Retinal pigment epithelial cell (primary cell): ENCODE measurements around the gene DIRAS1.

ENCODE experiments used
- DNase-seq: peaks from one replicate; pipeline ENCODE4 v3.0.0-alpha.2; 2010; ENCODE audit warnings: low read depth
- H3K4me3 ChIP-seq: 2 replicates; pipeline ENCODE4 v1.5.1; 2011; ENCODE audit warnings: mild to moderate bottlenecking, low read length, control low read depth, moderate library complexity
- CTCF ChIP-seq: conservative IDR thresholded peaks from 2 replicates; pipeline ENCODE4 v1.5.1; 2011; ENCODE audit warnings: low read depth, low read length, control low read depth, inconsistent platforms

Gene DIRAS1

GRCh38 chr19:2720777-2721569 lies at the start of gene DIRAS1:
TSS of gene DIRAS1 (minus strand) at chr19:2721372. CDS start at chr19:2717806, 3,566 bp downstream.
- no peak for DNase-seq
- TF ChIP-seq CTCF: no peak
- peak within 1 kb of the TSS; percentile 55 for H3K4me3 ChIP-seq

- H3K4me3 ChIP-seq: no peak overlapping the region
Observed at GRCh38 chr19:2770055-2771013, 49.2 kb upstream of the DIRAS1 start.

GRCh38 chr19:2769218-2769617 lies 48.0 kb upstream of the DIRAS1 start:
- TF ChIP-seq CTCF: no peak
- no peak for DNase-seq
- H3K4me3 ChIP-seq: no peak overlapping the region

More at GRCh38 chr19:2770055-2771013, 49.2 kb upstream of the DIRAS1 start:
- no peak for DNase-seq
- TF ChIP-seq CTCF: no peak

- TF ChIP-seq CTCF: no peak
- no peak overlapping the region for H3K4me3 ChIP-seq
- no peak for DNase-seq
Observed at GRCh38 chr19:2768365-2769132, 47.4 kb upstream of the DIRAS1 start.

- no peak overlapping the region for H3K4me3 ChIP-seq
- no peak for TF ChIP-seq CTCF
- no peak for DNase-seq
Observed at GRCh38 chr19:2767688-2768087, 46.5 kb upstream of the DIRAS1 start.

- no peak overlapping the region for H3K4me3 ChIP-seq
- no peak for DNase-seq
- no peak for TF ChIP-seq CTCF
Observed at GRCh38 chr19:2766594-2767372, 45.6 kb upstream of the DIRAS1 start.
